Measurements from ENCODE around the gene C16orf89. TPM values are rescaled to one million over a fixed set of nuclear protein-coding genes. Genes with fewer than 3 reads are reported as not detected.

C16orf89 gene
- total RNA-seq, 6 experiments from 2014 or later, result not detected

- Mint-ChIP-seq H3K9me3 (no peaks in the 10 kb centered on the region), H3K4me3 (no peak overlapping the region), H3K4me1 (ENCODE audit: low read depth) (no peaks in the 10 kb centered on the region), H3K36me3 (ENCODE audit: low read depth) (no peaks in the 10 kb centered on the region), H3K27ac (no peak overlapping the region), H3K27me3 (ENCODE audit: insufficient read depth) (peaks cover 23% of the 10 kb centered on the region)
- no peak for DNase-seq
- TF ChIP-seq CTCF (IDR thresholded peaks at IDR 0.05), result no peak
Observed at GRCh38 chr16:5000573-5001001, 65.2 kb downstream of the C16orf89 start.

GRCh38 chr16:4994719-4995434 lies 70.9 kb downstream of the C16orf89 start:
- Mint-ChIP-seq H3K4me3 (no peak overlapping the region), H3K27me3 (ENCODE audit: insufficient read depth) (peaks cover 14% of the 10 kb centered on the region), H3K36me3 (ENCODE audit: low read depth) (no peaks in the 10 kb centered on the region), H3K4me1 (ENCODE audit: low read depth) (no peaks in the 10 kb centered on the region), H3K27ac (no peak overlapping the region), H3K9me3 (no peaks in the 10 kb centered on the region)
- TF ChIP-seq CTCF (IDR thresholded peaks at IDR 0.05), result no peak
- no peak for DNase-seq

Other genes with a start within 250 kb of the C16orf89 start
- 10 to 100 TPM; 77.6 to 89.4 (median 81.8) TPM for gene GLYR1, start 218.7 kb downstream of the C16orf89 start, total RNA-seq (2021; fragmentation: NEBNext Ultra II Directional; extraction: Animal tissue kit (Norgen Biotek cat#: 25700))
- 10 to 100 TPM; 21.3 to 24.8 (median 22.0) TPM for gene UBN1, start 218.5 kb downstream of the C16orf89 start, total RNA-seq (2021; fragmentation: NEBNext Ultra II Directional; extraction: Animal tissue kit (Norgen Biotek cat#: 25700))
- gene PPL, start 128.8 kb downstream of the C16orf89 start, total RNA-seq (2021; fragmentation: NEBNext Ultra II Directional; extraction: Animal tissue kit (Norgen Biotek cat#: 25700)), result under 1 TPM in 3 of 6 experiments, not detected in 3; 0.02 to 0.06 (median 0.05) TPM
- gene SEC14L5, start 107.6 kb downstream of the C16orf89 start, total RNA-seq (2021; fragmentation: NEBNext Ultra II Directional; extraction: Animal tissue kit (Norgen Biotek cat#: 25700)), result not detected
- 10 to 100 TPM; 14.4 to 18.7 (median 16.4) TPM for gene NAGPA, start 32.0 kb downstream of the C16orf89 start, total RNA-seq (2021; fragmentation: NEBNext Ultra II Directional; extraction: Animal tissue kit (Norgen Biotek cat#: 25700))
- 10 to 100 TPM; 43.5 to 51.3 (median 47.4) TPM for gene ALG1, start 5.9 kb upstream of the C16orf89 start, total RNA-seq (2021; fragmentation: NEBNext Ultra II Directional; extraction: Animal tissue kit (Norgen Biotek cat#: 25700))
- 10 to 100 TPM; 13.7 to 20.1 (median 15.9) TPM for gene EEF2KMT, start 31.8 kb upstream of the C16orf89 start, total RNA-seq (2021; fragmentation: NEBNext Ultra II Directional; extraction: Animal tissue kit (Norgen Biotek cat#: 25700))